WTC11 (cell line): Measurements from ENCODE around the gene KCNJ6. TPM values are rescaled to one million over a fixed set of nuclear protein-coding genes. Genes with fewer than 3 reads are reported as not detected.

ENCODE experiments used
- ATAC-seq: fragments of 200-7000 bp; cut with Tn5 transposase; 2 replicates; pipeline ENCODE4 v1.10.0; 2021; ENCODE audit warnings: mild to moderate bottlenecking, moderate library complexity
- CTCF ChIA-PET: fragments of 300-600 bp; sonication (Branson Sonifier 250); formaldehyde crosslinking; loops from one replicate; lab custom pipeline; 2021; ENCODE audit warnings: antibody characterized with exemption; lab: Charles Lee
- POLR2A ChIA-PET: fragments of 350-600 bp; sonication (Branson Sonifier 250); formaldehyde crosslinking; loops from one replicate; lab custom pipeline; 2021; ENCODE audit warnings: antibody characterized with exemption; lab: Charles Lee
- DNase-seq: peaks from one replicate; pipeline ENCODE4 v3.0.0; 2021; ENCODE audit warnings: low spot score
- H3K27ac Mint-ChIP-seq: 2 replicates; pipeline ENCODE4 v1.8.0; 2021; ENCODE audit warnings: mixed read lengths
- H3K27me3 Mint-ChIP-seq: 2 replicates; pipeline ENCODE4 v1.8.0; 2021; ENCODE audit warnings: low read depth, mild to moderate bottlenecking, moderate library complexity, mixed read lengths
- H3K36me3 Mint-ChIP-seq: 2 replicates; pipeline ENCODE4 v1.8.0; 2021; ENCODE audit warnings: mixed read lengths
- H3K4me1 Mint-ChIP-seq: 2 replicates; pipeline ENCODE4 v1.8.0; 2022; ENCODE audit warnings: mixed read lengths
- H3K4me3 Mint-ChIP-seq: 2 replicates; pipeline ENCODE4 v1.8.0; 2021; ENCODE audit warnings: mild to moderate bottlenecking, moderate library complexity, mixed read lengths
- H3K9me3 Mint-ChIP-seq: 2 replicates; pipeline ENCODE4 v1.8.0; 2021; ENCODE audit warnings: mixed read lengths
- ATF1 ChIP-seq: sonication (generic); formaldehyde crosslinking; IDR thresholded peaks from 2 replicates; pipeline ENCODE4 v1.8.1; 2023; ENCODE audit warnings: mild to moderate bottlenecking, moderate library complexity, missing genetic modification reagents
- ATF2 ChIP-seq: sonication (generic); formaldehyde crosslinking; IDR thresholded peaks from 2 replicates; pipeline ENCODE4 v1.8.1; 2022; ENCODE audit warnings: low read depth, missing genetic modification reagents, borderline replicate concordance
- CTCF ChIP-seq: fragments of 200-600 bp; IDR thresholded peaks from 2 replicates; pipeline ENCODE4 v1.8.0; 2022; ENCODE audit warnings: antibody characterized with exemption
- E2F4 ChIP-seq: sonication (generic); formaldehyde crosslinking; IDR thresholded peaks from 2 replicates; pipeline ENCODE4 v1.8.1; 2022; ENCODE audit warnings: low read depth, mild to moderate bottlenecking, moderate library complexity, missing genetic modification reagents, borderline replicate concordance
- ETV6 ChIP-seq: sonication (generic); formaldehyde crosslinking; IDR thresholded peaks from 2 replicates; pipeline ENCODE4 v1.8.1; 2022; ENCODE audit warnings: mild to moderate bottlenecking, missing genetic modification reagents
- FOXP1 ChIP-seq: sonication (generic); formaldehyde crosslinking; IDR thresholded peaks from 2 replicates; pipeline ENCODE4 v1.8.0; 2022; ENCODE audit warnings: missing genetic modification reagents, mild to moderate bottlenecking, moderate library complexity, borderline replicate concordance
- GTF2I ChIP-seq: fragments of 250-450 bp; sonication (Bioruptor Pico); conservative IDR thresholded peaks from 2 replicates; pipeline ENCODE4 v1.4.0; 2021; ENCODE audit warnings: mild to moderate bottlenecking
- MAX ChIP-seq: sonication (generic); formaldehyde crosslinking; IDR thresholded peaks from 2 replicates; pipeline ENCODE4 v1.8.0; 2022; ENCODE audit warnings: mild to moderate bottlenecking, missing genetic modification reagents
- MLX ChIP-seq: sonication (generic); formaldehyde crosslinking; IDR thresholded peaks from 2 replicates; pipeline ENCODE4 v1.8.1; 2023; ENCODE audit warnings: mild to moderate bottlenecking, missing genetic modification reagents, moderate library complexity
- MXD4 ChIP-seq: fragments of 250-450 bp; sonication (Bioruptor Pico); IDR thresholded peaks from 2 replicates; pipeline ENCODE4 v1.8.0; 2021; ENCODE audit warnings: mild to moderate bottlenecking, moderate library complexity, borderline replicate concordance
- MYBL2 ChIP-seq: sonication (generic); formaldehyde crosslinking; IDR thresholded peaks from 2 replicates; pipeline ENCODE4 v1.8.1; 2023; ENCODE audit warnings: mild to moderate bottlenecking, moderate library complexity, missing genetic modification reagents
- NFATC4 ChIP-seq: fragments of 250-450 bp; sonication (Bioruptor Pico); IDR thresholded peaks from 2 replicates; pipeline ENCODE4 v1.9.0; 2021; ENCODE audit warnings: mild to moderate bottlenecking
- SMAD4 ChIP-seq: sonication (generic); formaldehyde crosslinking; IDR thresholded peaks from 2 replicates; pipeline ENCODE4 v1.8.0; 2022; ENCODE audit warnings: mild to moderate bottlenecking, missing genetic modification reagents
- SP1 ChIP-seq: sonication (generic); formaldehyde crosslinking; conservative IDR thresholded peaks from 2 replicates; pipeline ENCODE4 v1.8.1; 2022; ENCODE audit warnings: missing genetic modification reagents
- TEAD1 ChIP-seq: sonication (generic); formaldehyde crosslinking; IDR thresholded peaks from 2 replicates; pipeline ENCODE4 v1.8.0; 2022; ENCODE audit warnings: mild to moderate bottlenecking, missing genetic modification reagents
- USF1 ChIP-seq: sonication (generic); formaldehyde crosslinking; IDR thresholded peaks from 2 replicates; pipeline ENCODE4 v1.8.0; 2022; ENCODE audit warnings: mild to moderate bottlenecking, missing genetic modification reagents
- USF2 ChIP-seq: sonication (generic); formaldehyde crosslinking; IDR thresholded peaks from 2 replicates; pipeline ENCODE4 v1.8.1; 2023; ENCODE audit warnings: mild to moderate bottlenecking, missing genetic modification reagents, moderate library complexity
- ZNF317 ChIP-seq: sonication (generic); formaldehyde crosslinking; IDR thresholded peaks from 2 replicates; pipeline ENCODE4 v1.8.1; 2023; ENCODE audit warnings: low read depth, mild to moderate bottlenecking, moderate library complexity, missing genetic modification reagents, borderline replicate concordance
- ZNF416 ChIP-seq: fragments of 250-450 bp; sonication (Bioruptor Pico); IDR thresholded peaks from 2 replicates; pipeline ENCODE4 v1.9.0; 2021; ENCODE audit warnings: mild to moderate bottlenecking, inconsistent platforms
- total RNA-seq: library from RNA; stranded (reverse); gene quantifications from 3 replicates; pipeline ENCODE4 v1.2.3, GENCODE V29; 2021

KCNJ6 gene
- total RNA-seq, 1 experiment from 2014 or later = 0.35 TPM

GRCh38 chr21:37704751-37705150 is 211.5 kb downstream of the KCNJ6 start (continued):
- TF ChIP-seq NFATC4 (CRISPR knock-in tag) = no peak
- TF ChIP-seq ATF1 = no peak
- TF ChIP-seq SMAD4 (CRISPR knock-in tag) = no peak
- TF ChIP-seq ZNF416 (CRISPR knock-in tag) = no peak
- TF ChIP-seq FOXP1 (CRISPR knock-in tag) = no peak
- TF ChIP-seq MLX = no peak
- TF ChIP-seq SP1 (CRISPR knock-in tag) = no peak
- TF ChIP-seq MYBL2 (CRISPR knock-in tag) = no peak
- no peak for TF ChIP-seq MXD4
- TF ChIP-seq TEAD1 (CRISPR knock-in tag) = no peak
- TF ChIP-seq ATF2 (CRISPR knock-in tag) = no peak

GRCh38 chr21:37702241-37702640 is 214.0 kb downstream of the KCNJ6 start:
- POLR2A ChIA-PET = no interaction called here
- TF ChIP-seq E2F4 (CRISPR knock-in tag) (no peak), ZNF317 (CRISPR knock-in tag) (no peak)
- Mint-ChIP-seq H3K4me1 (no peaks in the 10 kb centered on the region), H3K9me3 (peaks cover 15% of the 10 kb centered on the region), H3K36me3 (no peaks in the 10 kb centered on the region), H3K4me3 (no peak overlapping the region), H3K27me3 (no peaks in the 10 kb centered on the region), H3K27ac (no peak overlapping the region)
- CTCF ChIA-PET = interaction anchor here (2.2 to 2.3 kb wide), 2 partner anchors 10 to 214 kb away, joined by 16 to 49 read pairs; partner anchors contain the start of gene KCNJ6
- DNase-seq (no peak), ATAC-seq (no peak)

GRCh38 chr21:37700641-37701202 is 215.5 kb downstream of the KCNJ6 start:
- POLR2A ChIA-PET = no interaction called here
- CTCF ChIA-PET = interaction anchor here (0.5 to 2.3 kb wide), 54 partner anchors 9 to 765 kb away, joined by 3 to 49 read pairs (median 4); partner anchors contain the start of gene KCNJ6

More at GRCh38 chr21:37700641-37701202, 215.5 kb downstream of the KCNJ6 start:
- Mint-ChIP-seq H3K4me1 (no peaks in the 10 kb centered on the region), H3K36me3 (peaks cover 14% of the 10 kb centered on the region), H3K27me3 (peaks cover 3% of the 10 kb centered on the region; the same call in 1 of the 2 replicates), H3K27ac (no peak overlapping the region), H3K4me3 (no peak overlapping the region), H3K9me3 (peaks cover 21% of the 10 kb centered on the region)
- peak; percentile 100 for ATAC-seq
- peak; percentile 46 for DNase-seq
- TF ChIP-seq ETV6 (peak; percentile 74; the same call in 1 of the 2 replicates), USF1 (CRISPR knock-in tag) (peak; percentile 53; the same call in 1 of the 2 replicates), E2F4 (CRISPR knock-in tag) (no peak), CTCF (peak; percentile 57), MAX (peak; percentile 86), GTF2I (CRISPR knock-in tag) (peak; percentile 63; the same call in 1 of the 2 replicates), USF2 (CRISPR knock-in tag) (peak; percentile 63), SP1 (CRISPR knock-in tag) (no peak)
